ENCODE data around the gene NUDT9.
A peak's percentile ranks its signal among the peaks of the same experiment; 100 is the strongest.
"Not testable (repeated sequence)": the region's sequence is repeated elsewhere in the genome, so short reads cannot be mapped to it uniquely, and the experiment has no call there.

Gene NUDT9

GRCh38 chr4:87465739-87466366, 43.5 kb downstream of the NUDT9 start:
- DNase-seq = peak; percentile 62 to 69

GRCh38 chr4:87469390-87469789, 47.0 kb downstream of the NUDT9 start:
- DNase-seq = no peak

GRCh38 chr4:87476934-87477333, 54.6 kb downstream of the NUDT9 start:
- DNase-seq = no peak

- no peak for DNase-seq
Observed at GRCh38 chr4:87478732-87479250, 56.4 kb downstream of the NUDT9 start.

- no peak for DNase-seq
Observed at GRCh38 chr4:87481377-87481776, 59.0 kb downstream of the NUDT9 start.

GRCh38 chr4:87483247-87483646, 60.9 kb downstream of the NUDT9 start:
- DNase-seq = not testable (repeated sequence)

- DNase-seq = not testable (repeated sequence)
Observed at GRCh38 chr4:87488666-87489065, 66.3 kb downstream of the NUDT9 start.

GRCh38 chr4:87489678-87490077, 67.3 kb downstream of the NUDT9 start:
- DNase-seq = no peak

- no peak for DNase-seq
Observed at GRCh38 chr4:87490664-87491369, 68.4 kb downstream of the NUDT9 start.

GRCh38 chr4:87491436-87491835, 69.1 kb downstream of the NUDT9 start:
- no peak for DNase-seq

- DNase-seq = not testable (repeated sequence)
Observed at GRCh38 chr4:87491851-87492250, 69.5 kb downstream of the NUDT9 start.

- DNase-seq = no peak
Observed at GRCh38 chr4:87493115-87493514, 70.7 kb downstream of the NUDT9 start.

- DNase-seq = peak in 1 of 2 experiments; percentile 5
Observed at GRCh38 chr4:87497159-87497558, 74.8 kb downstream of the NUDT9 start.

GRCh38 chr4:87497578-87497977, 75.2 kb downstream of the NUDT9 start:
- no peak for DNase-seq

GRCh38 chr4:87498446-87498900, 76.1 kb downstream of the NUDT9 start:
- DNase-seq = no peak

- DNase-seq = no peak
Observed at GRCh38 chr4:87499403-87500091, 77.2 kb downstream of the NUDT9 start.

GRCh38 chr4:87500092-87500462, 77.7 kb downstream of the NUDT9 start:
- no peak for DNase-seq

GRCh38 chr4:87502580-87503238, 80.3 kb downstream of the NUDT9 start:
- no peak for DNase-seq

- no peak for DNase-seq
Observed at GRCh38 chr4:87505862-87506261, 83.5 kb downstream of the NUDT9 start.

GRCh38 chr4:87506974-87507701, 84.8 kb downstream of the NUDT9 start:
- DNase-seq = no peak

All from AML-193 (cell line).